WTC11 (cell line): Measurements from ENCODE around the gene MCEE. TPM values are rescaled to one million over a fixed set of nuclear protein-coding genes. Genes with fewer than 3 reads are reported as not detected.
"Not testable (repeated sequence)": the region's sequence is repeated elsewhere in the genome, so short reads cannot be mapped to it uniquely, and the experiment has no call there.

Experiments used
- ATAC-seq: fragments of 200-7000 bp; cut with Tn5 transposase; 2 replicates; pipeline ENCODE4 v1.10.0; 2021; ENCODE audit warnings: mild to moderate bottlenecking, moderate library complexity
- CTCF ChIA-PET: fragments of 300-600 bp; sonication (Branson Sonifier 250); formaldehyde crosslinking; loops from one replicate; lab custom pipeline; 2021; ENCODE audit warnings: antibody characterized with exemption; lab: Charles Lee
- POLR2A ChIA-PET: fragments of 350-600 bp; sonication (Branson Sonifier 250); formaldehyde crosslinking; loops from one replicate; lab custom pipeline; 2021; ENCODE audit warnings: antibody characterized with exemption; lab: Charles Lee
- DNase-seq: peaks from one replicate; pipeline ENCODE4 v3.0.0; 2021; ENCODE audit warnings: low spot score
- H3K27ac Mint-ChIP-seq: 2 replicates; pipeline ENCODE4 v1.8.0; 2021; ENCODE audit warnings: mixed read lengths
- H3K27me3 Mint-ChIP-seq: 2 replicates; pipeline ENCODE4 v1.8.0; 2021; ENCODE audit warnings: low read depth, mild to moderate bottlenecking, moderate library complexity, mixed read lengths
- H3K36me3 Mint-ChIP-seq: 2 replicates; pipeline ENCODE4 v1.8.0; 2021; ENCODE audit warnings: mixed read lengths
- H3K4me1 Mint-ChIP-seq: 2 replicates; pipeline ENCODE4 v1.8.0; 2022; ENCODE audit warnings: mixed read lengths
- H3K4me3 Mint-ChIP-seq: 2 replicates; pipeline ENCODE4 v1.8.0; 2021; ENCODE audit warnings: mild to moderate bottlenecking, moderate library complexity, mixed read lengths
- H3K9me3 Mint-ChIP-seq: 2 replicates; pipeline ENCODE4 v1.8.0; 2021; ENCODE audit warnings: mixed read lengths
- AR ChIP-seq: fragments of 250-450 bp; sonication (Bioruptor Pico); IDR thresholded peaks from 2 replicates; pipeline ENCODE4 v1.9.0; 2021; ENCODE audit warnings: mild to moderate bottlenecking
- ARID4B ChIP-seq: sonication (generic); formaldehyde crosslinking; IDR thresholded peaks from 2 replicates; pipeline ENCODE4 v1.8.0; 2023; ENCODE audit warnings: missing genetic modification reagents, mild to moderate bottlenecking, borderline replicate concordance
- E2F1 ChIP-seq: sonication (generic); formaldehyde crosslinking; IDR thresholded peaks from 2 replicates; pipeline ENCODE4 v1.8.0; 2022; ENCODE audit warnings: mild to moderate bottlenecking, missing genetic modification reagents
- ELF4 ChIP-seq: sonication (generic); formaldehyde crosslinking; IDR thresholded peaks from 2 replicates; pipeline ENCODE4 v1.8.1; 2022; ENCODE audit warnings: low read depth, mild to moderate bottlenecking, moderate library complexity, missing genetic modification reagents
- GABPB1 ChIP-seq: sonication (generic); formaldehyde crosslinking; IDR thresholded peaks from 2 replicates; pipeline ENCODE4 v1.8.1; 2023; ENCODE audit warnings: mild to moderate bottlenecking, missing genetic modification reagents
- HMGXB4 ChIP-seq: sonication (generic); formaldehyde crosslinking; IDR thresholded peaks from 2 replicates; pipeline ENCODE4 v1.8.1; 2023; ENCODE audit warnings: mild to moderate bottlenecking, moderate library complexity, missing genetic modification reagents
- IRF2 ChIP-seq: sonication (generic); formaldehyde crosslinking; IDR thresholded peaks from 2 replicates; pipeline ENCODE4 v1.8.0; 2022; ENCODE audit warnings: low read depth, missing genetic modification reagents, borderline replicate concordance
- JAZF1 ChIP-seq: fragments of 250-450 bp; sonication (Bioruptor Pico); IDR thresholded peaks from 2 replicates; pipeline ENCODE4 v1.9.0; 2021; ENCODE audit warnings: moderate library complexity, mild to moderate bottlenecking, inconsistent platforms
- PREB ChIP-seq: sonication (generic); formaldehyde crosslinking; IDR thresholded peaks from 2 replicates; pipeline ENCODE4 v1.8.1; 2022; ENCODE audit warnings: mild to moderate bottlenecking, missing genetic modification reagents, moderate library complexity, borderline replicate concordance
- SMAD3 ChIP-seq: sonication (generic); formaldehyde crosslinking; IDR thresholded peaks from 2 replicates; pipeline ENCODE4 v1.8.0; 2022; ENCODE audit warnings: missing genetic modification reagents, mild to moderate bottlenecking, borderline replicate concordance
- SMAD4 ChIP-seq: sonication (generic); formaldehyde crosslinking; IDR thresholded peaks from 2 replicates; pipeline ENCODE4 v1.8.0; 2022; ENCODE audit warnings: mild to moderate bottlenecking, missing genetic modification reagents
- TP53 ChIP-seq: sonication (generic); formaldehyde crosslinking; IDR thresholded peaks from 2 replicates; pipeline ENCODE4 v1.8.1; 2023; ENCODE audit warnings: mild to moderate bottlenecking, missing genetic modification reagents
- ZNF532 ChIP-seq: fragments of 250-450 bp; sonication (Bioruptor Pico); IDR thresholded peaks from 2 replicates; pipeline ENCODE4 v1.9.0; 2021; ENCODE audit warnings: mild to moderate bottlenecking, borderline replicate concordance
- ZNF671 ChIP-seq: fragments of 250-450 bp; sonication (Bioruptor Pico); IDR thresholded peaks from 2 replicates; pipeline ENCODE4 v1.8.0; 2021; ENCODE audit warnings: mild to moderate bottlenecking
- total RNA-seq: library from RNA; stranded (reverse); gene quantifications from 3 replicates; pipeline ENCODE4 v1.2.3, GENCODE V29; 2021

Gene MCEE
- total RNA-seq, 1 experiment from 2014 or later: 18.7 TPM

- ATAC-seq: no peak
- DNase-seq: no peak
- TF ChIP-seq SMAD3 (CRISPR knock-in tag) (no peak), IRF2 (CRISPR knock-in tag) (no peak), ZNF671 (CRISPR knock-in tag) (no peak)
- Mint-ChIP-seq H3K27ac (no peak overlapping the region; the same call in 1 of the 2 replicates), H3K9me3 (peaks cover 10% of the 10 kb centered on the region), H3K4me3 (no peak overlapping the region), H3K36me3 (peaks cover 7% of the 10 kb centered on the region), H3K27me3 (no peaks in the 10 kb centered on the region), H3K4me1 (peaks cover 12% of the 10 kb centered on the region)
- CTCF ChIA-PET: no interaction called here
- POLR2A ChIA-PET: no interaction called here
Measured at GRCh38 chr2:71108091-71108490, 21.9 kb downstream of the MCEE start.

- CTCF ChIA-PET: interaction anchor here (0.7 to 1.6 kb wide), 3 partner anchors 8 to 158 kb away, joined by 3 to 7 read pairs (median 3); no protein-coding TSS in a partner anchor
- ATAC-seq: not testable (repeated sequence)
Measured at GRCh38 chr2:71106463-71106862, 23.6 kb downstream of the MCEE start.

GRCh38 chr2:71103809-71104208 lies 26.2 kb downstream of the MCEE start:
- Mint-ChIP-seq H3K4me3 (no peak overlapping the region), H3K9me3 (peaks cover 13% of the 10 kb centered on the region)
- TF ChIP-seq ZNF532 (CRISPR knock-in tag) (no peak), ELF4 (CRISPR knock-in tag) (no peak), TP53 (CRISPR knock-in tag) (no peak), JAZF1 (CRISPR knock-in tag) (no peak), HMGXB4 (CRISPR knock-in tag) (no peak), AR (CRISPR knock-in tag) (no peak), SMAD4 (CRISPR knock-in tag) (no peak), E2F1 (CRISPR knock-in tag) (no peak), GABPB1 (CRISPR knock-in tag) (no peak), ARID4B (CRISPR knock-in tag) (no peak), PREB (CRISPR knock-in tag) (no peak)

More at GRCh38 chr2:71106463-71106862, 23.6 kb downstream of the MCEE start:
- H3K27ac Mint-ChIP-seq, H3K27me3 Mint-ChIP-seq, H3K4me3 Mint-ChIP-seq, DNase-seq, POLR2A ChIA-PET, H3K36me3 Mint-ChIP-seq: not testable (repeated sequence)
- Mint-ChIP-seq H3K9me3 (peaks cover 13% of the 10 kb centered on the region), H3K4me1 (peaks cover 20% of the 10 kb centered on the region)

More at GRCh38 chr2:71103809-71104208, 26.2 kb downstream of the MCEE start:
- Mint-ChIP-seq H3K4me1 (peaks cover 28% of the 10 kb centered on the region), H3K36me3 (no peaks in the 10 kb centered on the region), H3K27ac (peak overlapping the region; percentile 52; the same call in 1 of the 2 replicates), H3K27me3 (no peaks in the 10 kb centered on the region)
- no peak for DNase-seq
- ATAC-seq: no peak
- POLR2A ChIA-PET: no interaction called here
- CTCF ChIA-PET: interaction anchor here (1.0 to 5.9 kb wide), 4 partner anchors 34 to 119 kb away, joined by 3 to 56 read pairs (median 14); partner anchors contain the start of gene NAGK
